Right lobe of liver (tissue), 6 donors: ENCODE results near the gene MT1HL1. TPM values are rescaled to one million over a fixed set of nuclear protein-coding genes. Genes with fewer than 3 reads are reported as not detected.

Experiments used
- ATAC-seq, 4 donors: fragments of 200-7000 bp; cut with Tn5 transposase; one replicate each; pipeline ENCODE4 v1.9.1; 2020; ENCODE audit warnings: mild to moderate bottlenecking in 4 of 4, moderate library complexity in 4 of 4
- DNase-seq, 3 donors: peaks; one replicate each; pipeline ENCODE4 v3.0.0-alpha.2; 2020
- H3K27ac ChIP-seq, 3 donors: fragments of 200-600 bp; one replicate each; pipeline ENCODE4 v1.8.0; 2022
- H3K27me3 ChIP-seq, 2 donors: fragments of 200-600 bp; one replicate each; pipeline ENCODE4 v1.8.0; 2022
- H3K36me3 ChIP-seq, 4 donors: fragments of 200-600 bp; sonication (generic) in 1 of 4; one replicate each; pipeline versions ENCODE4 v1.5.1 to v1.8.0; 2017 to 2022; ENCODE audit warnings: control low read depth in 1 of 4
- H3K4me1 ChIP-seq, 4 donors: fragments of 200-600 bp; sonication (generic) in 1 of 4; one replicate each; pipeline versions ENCODE4 v1.5.1 to v1.8.0; 2017 to 2022; ENCODE audit warnings: control low read depth in 1 of 4
- H3K4me3 ChIP-seq, 3 donors: fragments of 200-600 bp; one replicate each; pipeline ENCODE4 v1.8.0; 2022
- H3K9me3 ChIP-seq, 4 donors: fragments of 200-600 bp; sonication (generic) in 1 of 4; one replicate each; pipeline versions ENCODE4 v1.5.1 to v1.8.0; 2017 to 2022; ENCODE audit warnings: control low read depth in 1 of 4
- CTCF ChIP-seq, 4 donors: fragments of 200-600 bp in 3 of 4; fragments of 450-650 bp in 1 of 4; IDR thresholded peaks; one replicate each; pipeline versions ENCODE4 v1.5.1 to v1.8.0; 2016 to 2022; ENCODE audit warnings: antibody characterized with exemption in 4 of 4, mild to moderate bottlenecking in 2 of 4
- POLR2A ChIP-seq: fragments of 450-650 bp; IDR thresholded peaks from one replicate; pipeline ENCODE4 v1.6.1; 2017; ENCODE audit warnings: antibody characterized with exemption, mild to moderate bottlenecking
- WGBS: methylation state at CpG from one replicate; pipeline ENCODE4 v1.1.6; 2018; ENCODE audit warnings: low coverage, low lambda C conversion rate; ENCODE audit not compliant: insufficient coverage; ENCODE audit errors: missing lambda C conversion rate; 5-methylcytosine and 5-hydroxymethylcytosine counted together
- intact Hi-C, 2 donors: fragments of 100-400 bp; cut with DNase I; formaldehyde crosslinking; loops; one replicate each; pipeline versions ENCODE4 v1.11.2 to v1.14.1; 2022
- total RNA-seq, 6 experiments: library from RNA; depleted of rRNA in 2 of 6; stranded (reverse); fragments of >200 nt in 2 of 6; fragmentation: NEBNext Ultra II Directional in 3 of 6; extraction: Animal tissue kit (Norgen Biotek cat#: 25700) in 3 of 6; gene quantifications; one replicate each; pipeline versions ENCODE4 v1.1.0 to v1.2.4, GENCODE V29; 2016 to 2023
- donor health status: DM: no; HTN: yes; CAD: no.
- donor health status: DM: no; HTN: no; CAD: no.
- donor health status: DM: no; HTN: no; CAD: no.
- donor health status: DM: no; HTN: yes; CAD: no.
- donor health status: DM: no; HTN: yes; CAD: no.

Gene MT1HL1
- total RNA-seq, 6 experiments from 2014 or later, result not detected

- Histone ChIP-seq H3K9me3 (no peaks in the 10 kb centered on the region), H3K4me3 (no peak overlapping the region), H3K27me3 (peaks cover 0 to 24% of the 10 kb centered on the region in 2 donors), H3K36me3 (no peaks in the 10 kb centered on the region), H3K27ac (no peak overlapping the region), H3K4me1 (no peaks in the 10 kb centered on the region)
- no peak for TF ChIP-seq CTCF (IDR thresholded peaks at IDR 0.05)
- TF ChIP-seq POLR2A, result no peak
- ATAC-seq (no peak), DNase-seq (no peak)
- WGBS, result 75% methylated on average over 6 of the region's 6 CpGs
- intact Hi-C loops, result no loop called here
Measured at GRCh38 chr1:237038211-237038610, 34.0 kb upstream of the MT1HL1 start.

DNA sequence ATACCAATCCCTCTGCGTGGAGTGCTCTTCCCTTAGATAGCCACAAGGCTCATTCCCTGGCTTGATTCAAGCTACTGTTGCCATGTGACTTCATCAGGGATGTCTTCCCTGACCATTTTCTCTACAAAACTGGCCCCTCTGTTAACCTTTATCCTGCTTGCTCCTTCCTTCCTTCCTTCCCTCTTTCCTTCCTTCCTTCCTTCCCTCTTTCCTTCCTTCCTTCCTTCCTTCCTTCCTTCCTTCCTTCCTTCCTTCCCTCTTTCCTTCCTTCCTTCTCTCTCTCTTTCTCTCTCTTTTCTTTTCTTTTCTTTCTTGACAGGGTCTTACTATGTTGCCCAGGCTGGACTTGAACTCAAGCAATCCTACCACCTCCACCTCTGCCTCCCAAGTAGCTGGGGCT is 31.5 kb upstream of the MT1HL1 start:
- no peak for DNase-seq
- TF ChIP-seq CTCF (IDR thresholded peaks at IDR 0.05) (no peak), POLR2A (no peak)
- H3K4me1 ChIP-seq, result no peaks in the 10 kb centered on the region
- H3K9me3 ChIP-seq, result no peaks in the 10 kb centered on the region
- no peak overlapping the region for H3K27ac ChIP-seq
- no peaks in the 10 kb centered on the region for H3K36me3 ChIP-seq
- ATAC-seq, result no peak
- intact Hi-C loops, result no loop called here
- 71% methylated on average over 1 of the region's 1 CpG for WGBS
- no peak overlapping the region for H3K4me3 ChIP-seq
- H3K27me3 ChIP-seq, result peaks cover 0 to 3% of the 10 kb centered on the region in 2 donors

DNA sequence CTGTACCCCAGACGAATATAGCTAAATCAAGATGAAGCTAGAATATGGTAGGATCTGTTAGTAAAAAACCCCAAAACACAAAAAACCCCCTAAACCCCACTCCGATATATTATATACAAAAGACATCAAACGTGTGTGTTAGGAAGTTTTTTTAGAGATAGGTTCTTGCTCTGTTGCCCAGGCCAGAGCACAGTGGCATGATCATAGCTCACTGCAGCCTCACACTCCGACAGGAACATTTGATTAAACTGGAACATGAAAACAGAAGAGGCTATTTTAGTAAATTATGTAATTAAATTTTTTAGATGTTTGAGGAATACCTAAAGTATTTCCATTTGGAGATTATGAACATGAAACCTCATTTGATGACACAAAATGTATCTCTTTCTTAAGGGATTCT is 29.6 kb upstream of the MT1HL1 start:
- Histone ChIP-seq H3K4me3 (no peak overlapping the region), H3K27me3 (no peaks in the 10 kb centered on the region), H3K27ac (no peak overlapping the region), H3K36me3 (no peaks in the 10 kb centered on the region), H3K4me1 (no peaks in the 10 kb centered on the region), H3K9me3 (no peaks in the 10 kb centered on the region)
- 49% methylated on average over 4 of the region's 4 CpGs for WGBS
- DNase-seq, result no peak
- TF ChIP-seq POLR2A (no peak), CTCF (IDR thresholded peaks at IDR 0.05) (no peak)
- no peak for ATAC-seq
- intact Hi-C loops, result no loop called here

- ATAC-seq, result no peak
- 61% methylated on average over 4 of the region's 4 CpGs for WGBS
- intact Hi-C loops, result no loop called here
- no peak overlapping the region for H3K4me3 ChIP-seq
- H3K36me3 ChIP-seq, result no peaks in the 10 kb centered on the region
- no peak overlapping the region for H3K27ac ChIP-seq
- H3K4me1 ChIP-seq, result no peaks in the 10 kb centered on the region
- no peaks in the 10 kb centered on the region for H3K9me3 ChIP-seq
- TF ChIP-seq CTCF (IDR thresholded peaks at IDR 0.05), result no peak
- DNase-seq, result no peak
- no peaks in the 10 kb centered on the region for H3K27me3 ChIP-seq
Measured at GRCh38 chr1:237033061-237033460, 28.8 kb upstream of the MT1HL1 start.

GRCh38 chr1:237032029-237032428 is 27.8 kb upstream of the MT1HL1 start:
- ATAC-seq (no peak), DNase-seq (no peak)
- 18% methylated on average over 5 of the region's 7 CpGs for WGBS
- H3K4me3 ChIP-seq, result no peak overlapping the region
- no peak overlapping the region for H3K27ac ChIP-seq
- intact Hi-C loops, result no loop called here
- no peaks in the 10 kb centered on the region for H3K4me1 ChIP-seq
- no peaks in the 10 kb centered on the region for H3K9me3 ChIP-seq
- TF ChIP-seq POLR2A (no peak), CTCF (IDR thresholded peaks at IDR 0.05) (no peak)
- H3K36me3 ChIP-seq, result no peaks in the 10 kb centered on the region
- no peaks in the 10 kb centered on the region for H3K27me3 ChIP-seq
